GM21576 (cell line): ENCODE measurements around the gene PRH1.

Experiments used
- ATAC-seq: cut with Tn5 transposase; IDR thresholded peaks from one replicate; pipeline ENCODE4 v1.9.1; 2021; ENCODE audit warnings: mild to moderate bottlenecking, moderate library complexity; ENCODE audit not compliant: unreplicated experiment

PRH1 gene

GRCh38 chr12:10884086-10884725 lies at the start of gene PRH1:
Gene PRH1, minus strand, starts transcription at chr12:10884255. Its CDS starts 38 bp downstream, at chr12:10884217.
- no peak for ATAC-seq

- ATAC-seq: no peak
Measured at GRCh38 chr12:10928746-10929286, 44.8 kb upstream of the PRH1 start, which contains the start of gene PRH2. Gene PRH2, plus strand, starts transcription at chr12:10929236. Its CDS starts 38 bp downstream, at chr12:10929274.

- no peak for ATAC-seq
Measured at GRCh38 chr12:10926269-10926668, 42.2 kb upstream of the PRH1 start.

- no peak for ATAC-seq
Measured at GRCh38 chr12:10919809-10920208, 35.8 kb upstream of the PRH1 start.

- ATAC-seq: no peak
Measured at GRCh38 chr12:10910380-10910779, 26.3 kb upstream of the PRH1 start.

GRCh38 chr12:10909462-10909861 lies 25.4 kb upstream of the PRH1 start, which contains the start of gene TAS2R13:
Gene TAS2R13, minus strand, starts transcription at chr12:10909562. Its CDS starts 264 bp downstream, at chr12:10909298.
- no peak for ATAC-seq

- no peak for ATAC-seq
Measured at GRCh38 chr12:10904686-10905085, 20.6 kb upstream of the PRH1 start.

GRCh38 chr12:10901427-10901826 lies 17.4 kb upstream of the PRH1 start:
- no peak for ATAC-seq

GRCh38 chr12:10900972-10901371 lies 16.9 kb upstream of the PRH1 start:
- no peak for ATAC-seq

GRCh38 chr12:10900530-10900929 lies 16.5 kb upstream of the PRH1 start:
- ATAC-seq: no peak

- no peak for ATAC-seq
Measured at GRCh38 chr12:10896854-10897253, 12.8 kb upstream of the PRH1 start.

- ATAC-seq: no peak
Measured at GRCh38 chr12:10891937-10892336, 7.9 kb upstream of the PRH1 start.

- no peak for ATAC-seq
Measured at GRCh38 chr12:10889226-10889625, 5.2 kb upstream of the PRH1 start.

GRCh38 chr12:10873378-10873777 lies 10.7 kb downstream of the PRH1 start:
- no peak for ATAC-seq

- ATAC-seq: no peak
Measured at GRCh38 chr12:10867381-10867780, 16.7 kb downstream of the PRH1 start.

GRCh38 chr12:10863512-10864218 lies 20.4 kb downstream of the PRH1 start:
- ATAC-seq: no peak

GRCh38 chr12:10861366-10861765 lies 22.7 kb downstream of the PRH1 start:
- no peak for ATAC-seq

GRCh38 chr12:10855807-10856206 lies 28.2 kb downstream of the PRH1 start:
- ATAC-seq: no peak

GRCh38 chr12:10853776-10854175 lies 30.3 kb downstream of the PRH1 start:
- ATAC-seq: no peak

- no peak for ATAC-seq
Measured at GRCh38 chr12:10851243-10851858, 32.7 kb downstream of the PRH1 start.

- no peak for ATAC-seq
Measured at GRCh38 chr12:10849425-10849878, 34.6 kb downstream of the PRH1 start, which contains the start of gene PRR4. Gene PRR4, minus strand, starts transcription at chr12:10849475. Its CDS starts 38 bp downstream, at chr12:10849437.
